Mucosa of descending colon (tissue), 3 donors: Measurements from ENCODE around the gene CUL7. TPM values are rescaled to one million over a fixed set of nuclear protein-coding genes. Genes with fewer than 3 reads are reported as not detected.

Source experiments
- ATAC-seq: fragments of 200-7000 bp; cut with Tn5 transposase; one replicate; pipeline ENCODE4 v1.9.1; 2020; ENCODE audit warnings: mild to moderate bottlenecking, moderate library complexity
- DNase-seq, 3 donors: peaks; one replicate each; pipeline ENCODE4 v3.0.0-alpha.2; 2020
- H3K36me3 ChIP-seq: fragments of 200-600 bp; one replicate; pipeline ENCODE4 v1.8.0; 2021; ENCODE audit warnings: low read depth, mild to moderate bottlenecking
- H3K4me1 ChIP-seq: fragments of 200-600 bp; one replicate; pipeline ENCODE4 v1.8.0; 2021; ENCODE audit warnings: low read depth, mild to moderate bottlenecking
- H3K4me3 ChIP-seq: fragments of 200-600 bp; one replicate; pipeline ENCODE4 v1.8.0; 2021; ENCODE audit warnings: mild to moderate bottlenecking
- H3K9me3 ChIP-seq: fragments of 200-600 bp; one replicate; pipeline ENCODE4 v1.8.0; 2021; ENCODE audit warnings: mild to moderate bottlenecking
- CTCF ChIP-seq: fragments of 200-600 bp; IDR thresholded peaks from one replicate; pipeline ENCODE4 v1.8.0; 2022; ENCODE audit warnings: antibody characterized with exemption, mild to moderate bottlenecking
- intact Hi-C, 2 donors: fragments of 100-400 bp; cut with DNase I in 1 of 2; cut with micrococcal nuclease in 1 of 2; formaldehyde crosslinking; loops; one replicate each; pipeline versions ENCODE4 v1.11.0 to v1.11.1; 2022; cut with DNase I, micrococcal nuclease
- total RNA-seq, 3 donors: library from RNA; stranded (reverse); fragmentation: NEBNext Ultra II Directional in 2 of 3; extraction: Animal tissue kit (Norgen Biotek cat#: 25700) in 2 of 3; gene quantifications; one replicate each; pipeline versions ENCODE4 v1.2.1 to v1.2.4, GENCODE V29; 2021 to 2023
- donor health status: DM: no; HTN: no; CAD: no; lungs with moderate emphysema.
- donor health status: DM: no; HTN: no; CAD: no.
- donor health status: DM: no; HTN: yes; CAD: no.

The CUL7 gene
- total RNA-seq, 3 donors from 2014 or later = 15.1 to 16.2 (median 15.3) TPM

GRCh38 chr6:43076464-43077332, 23.0 kb upstream of the CUL7 start:
- peak in 2 of 3 donors; percentile 23 to 44 for DNase-seq

GRCh38 chr6:43075670-43076463, 22.2 kb upstream of the CUL7 start, which contains the start of gene PTK7:
Gene PTK7 (plus strand): TSS chr6:43076314. CDS start chr6:43076489, 175 bp downstream.
- H3K36me3 ChIP-seq = no peaks in the 10 kb centered on the region
- H3K4me3 ChIP-seq = peak within 1 kb of the TSS; percentile 30
- TF ChIP-seq CTCF = no peak
- intact Hi-C loops = no loop called here
- H3K4me1 ChIP-seq = peaks cover 9% of the 10 kb centered on the region
- no peaks in the 10 kb centered on the region for H3K9me3 ChIP-seq
- ATAC-seq (peak; percentile 73), DNase-seq (peak in 2 of 3 donors; percentile 21 to 57)

More at GRCh38 chr6:43076464-43077332, 23.0 kb upstream of the CUL7 start:
- ATAC-seq = peak; percentile 58
- peaks cover 9% of the 10 kb centered on the region for H3K4me1 ChIP-seq
- no peaks in the 10 kb centered on the region for H3K36me3 ChIP-seq
- H3K9me3 ChIP-seq = no peaks in the 10 kb centered on the region
- TF ChIP-seq CTCF = no peak
- H3K4me3 ChIP-seq = peak overlapping the region; percentile 30
- intact Hi-C loops = no loop called here

GRCh38 chr6:43074847-43075669, 21.4 kb upstream of the CUL7 start:
- ATAC-seq (no peak), DNase-seq (no peak)
- Histone ChIP-seq H3K4me3 (no peak overlapping the region), H3K4me1 (peaks cover 9% of the 10 kb centered on the region), H3K9me3 (no peaks in the 10 kb centered on the region), H3K36me3 (no peaks in the 10 kb centered on the region)
- TF ChIP-seq CTCF = no peak
- intact Hi-C loops = no loop called here

- no peaks in the 10 kb centered on the region for H3K4me1 ChIP-seq
- H3K9me3 ChIP-seq = no peaks in the 10 kb centered on the region
- peak in 1 of 3 donors; percentile 7 for DNase-seq
- peak; percentile 62 for ATAC-seq
- intact Hi-C loops = no loop called here
- TF ChIP-seq CTCF = no peak
- H3K36me3 ChIP-seq = no peaks in the 10 kb centered on the region
- no peak overlapping the region for H3K4me3 ChIP-seq
Measured at GRCh38 chr6:43070028-43070632, 16.5 kb upstream of the CUL7 start.

GRCh38 chr6:43062818-43063217, 9.2 kb upstream of the CUL7 start:
- no peaks in the 10 kb centered on the region for H3K36me3 ChIP-seq
- TF ChIP-seq CTCF = no peak

More at GRCh38 chr6:43062818-43063217, 9.2 kb upstream of the CUL7 start:
- intact Hi-C loops = no loop called here
- Histone ChIP-seq H3K4me1 (peaks cover 15% of the 10 kb centered on the region), H3K9me3 (no peaks in the 10 kb centered on the region), H3K4me3 (no peak overlapping the region)
- DNase-seq (peak in 1 of 3 donors; percentile 48), ATAC-seq (no peak)
